Smooth muscle cell (in vitro differentiated cells): ENCODE measurements around the gene NETO2. TPM values are rescaled to one million over a fixed set of nuclear protein-coding genes. Genes with fewer than 3 reads are reported as not detected.
A peak's percentile ranks its signal among the peaks of the same experiment; 100 is the strongest.

Source experiments
- DNase-seq: peaks from one replicate; lab custom pipeline; 2025; ENCODE audit not compliant: unreplicated experiment; lab: John Stamatoyannopoulos, UW
- H2AFZ ChIP-seq: fragments of 200-600 bp; sonication (generic); 2 replicates; pipeline ENCODE4 v1.6.0; 2016; ENCODE audit warnings: antibody characterized with exemption, low read depth, mild to moderate bottlenecking
- H3F3A ChIP-seq: fragments of 200-600 bp; sonication (generic); 2 replicates; pipeline ENCODE4 v1.6.0; 2017; ENCODE audit warnings: antibody characterized with exemption, low read depth
- H3K27ac ChIP-seq: fragments of 200-600 bp; sonication (generic); 2 replicates; pipeline ENCODE4 v1.5.1; 2016; ENCODE audit warnings: low read depth, mild to moderate bottlenecking
- H3K27me3 ChIP-seq: fragments of 200-600 bp; sonication (generic); 2 replicates; pipeline ENCODE4 v1.6.1; 2016; ENCODE audit warnings: low read depth, mild to moderate bottlenecking
- H3K36me3 ChIP-seq: fragments of 200-600 bp; sonication (generic); 2 replicates; pipeline ENCODE4 v1.5.1; 2016; ENCODE audit warnings: low read depth
- H3K4me1 ChIP-seq: fragments of 200-600 bp; sonication (generic); 2 replicates; pipeline ENCODE4 v1.5.1; 2016; ENCODE audit warnings: low read depth
- H3K4me2 ChIP-seq: fragments of 200-600 bp; sonication (generic); 2 replicates; pipeline ENCODE4 v1.6.0; 2016; ENCODE audit warnings: mild to moderate bottlenecking
- H3K4me3 ChIP-seq: fragments of 200-600 bp; sonication (generic); 2 replicates; pipeline ENCODE4 v1.5.1; 2016; ENCODE audit warnings: mild to moderate bottlenecking
- H3K79me2 ChIP-seq: fragments of 200-600 bp; sonication (generic); 2 replicates; pipeline ENCODE4 v1.6.0; 2016; ENCODE audit warnings: low read depth, mild to moderate bottlenecking
- H3K9ac ChIP-seq: fragments of 200-600 bp; sonication (generic); 2 replicates; pipeline ENCODE4 v1.6.0; 2016; ENCODE audit warnings: low read depth
- H3K9me3 ChIP-seq: fragments of 200-600 bp; sonication (generic); replicated peaks from 2 replicates; pipeline ENCODE4 v1.5.1; 2016; ENCODE audit warnings: low read depth
- H4K20me1 ChIP-seq: fragments of 200-600 bp; sonication (generic); 2 replicates; pipeline ENCODE4 v1.6.0; 2016; ENCODE audit warnings: low read depth
- WGBS: methylation state at CpG from one replicate; pipeline ENCODE4 v1.1.7; 2016; ENCODE audit warnings: low lambda C conversion rate; 5-methylcytosine and 5-hydroxymethylcytosine counted together
- polyA plus RNA-seq: library from polyadenylated mRNA; unstranded; fragments of >200 nt; fragmentation: Nextera tagmentation; extraction: Ambion mirVana; gene quantifications from 2 replicates; pipeline ENCODE4 v1.2.1, GENCODE V29; 2016
- total RNA-seq: library from RNA; depleted of rRNA; stranded (reverse); fragments of >200 nt; gene quantifications from 2 replicates; pipeline ENCODE4 v1.2.3, GENCODE V29; 2014
- TF ChIP-seq, protein P1 (sequence below): fragments of 200-600 bp; sonication (generic); IDR thresholded peaks from 2 replicates; pipeline ENCODE4 v1.5.1; 2017; ENCODE audit warnings: borderline replicate concordance, mild to moderate bottlenecking, antibody characterized with exemption; ENCODE audit not compliant: insufficient read depth, poor library complexity, severe bottlenecking

The NETO2 gene
- total and polyA plus RNA-seq, 2 experiments from 2014 or later: 12.7 to 23.5 TPM

DNA sequence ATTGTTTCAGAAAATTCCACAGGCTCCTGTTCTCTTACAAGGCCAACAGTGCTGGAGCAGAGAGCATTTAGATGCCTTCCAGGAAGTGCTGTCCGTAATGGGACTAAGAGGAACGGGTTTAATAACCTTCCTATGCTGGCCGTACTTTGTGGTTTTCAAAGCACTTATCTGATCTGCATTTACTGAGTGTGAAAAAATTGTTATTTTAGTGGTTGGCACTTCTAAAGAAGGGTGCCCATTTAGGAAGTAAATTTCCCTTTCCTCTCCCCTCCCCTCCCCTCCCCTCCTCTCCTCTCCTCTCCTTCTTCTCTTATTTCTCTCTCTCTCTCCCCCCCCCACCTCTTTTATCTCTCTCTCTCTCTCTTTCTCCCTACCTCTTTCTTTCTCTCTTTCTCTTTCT lies 98.3 kb downstream of the NETO2 start:
- WGBS: 25% methylated on average over 3 of the region's 3 CpGs
- TF ChIP-seq, protein P1, sequence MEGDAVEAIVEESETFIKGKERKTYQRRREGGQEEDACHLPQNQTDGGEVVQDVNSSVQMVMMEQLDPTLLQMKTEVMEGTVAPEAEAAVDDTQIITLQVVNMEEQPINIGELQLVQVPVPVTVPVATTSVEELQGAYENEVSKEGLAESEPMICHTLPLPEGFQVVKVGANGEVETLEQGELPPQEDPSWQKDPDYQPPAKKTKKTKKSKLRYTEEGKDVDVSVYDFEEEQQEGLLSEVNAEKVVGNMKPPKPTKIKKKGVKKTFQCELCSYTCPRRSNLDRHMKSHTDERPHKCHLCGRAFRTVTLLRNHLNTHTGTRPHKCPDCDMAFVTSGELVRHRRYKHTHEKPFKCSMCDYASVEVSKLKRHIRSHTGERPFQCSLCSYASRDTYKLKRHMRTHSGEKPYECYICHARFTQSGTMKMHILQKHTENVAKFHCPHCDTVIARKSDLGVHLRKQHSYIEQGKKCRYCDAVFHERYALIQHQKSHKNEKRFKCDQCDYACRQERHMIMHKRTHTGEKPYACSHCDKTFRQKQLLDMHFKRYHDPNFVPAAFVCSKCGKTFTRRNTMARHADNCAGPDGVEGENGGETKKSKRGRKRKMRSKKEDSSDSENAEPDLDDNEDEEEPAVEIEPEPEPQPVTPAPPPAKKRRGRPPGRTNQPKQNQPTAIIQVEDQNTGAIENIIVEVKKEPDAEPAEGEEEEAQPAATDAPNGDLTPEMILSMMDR: no peak
- Histone ChIP-seq H3K27ac (no peak overlapping the region), H3K4me3 (no peak overlapping the region), H2AFZ (peak overlapping the region; percentile 54), H3F3A (no peaks in the 10 kb centered on the region), H3K4me1 (peaks cover 4% of the 10 kb centered on the region), H3K27me3 (no peaks in the 10 kb centered on the region), H3K4me2 (no peak overlapping the region), H3K36me3 (no peaks in the 10 kb centered on the region), H3K79me2 (no peaks in the 10 kb centered on the region), H3K9me3 (no peaks in the 10 kb centered on the region), H4K20me1 (no peaks in the 10 kb centered on the region), H3K9ac (no peak overlapping the region)
- no peak for DNase-seq

- peak overlapping the region; percentile 54 for H2AFZ ChIP-seq
- no peak for DNase-seq
These were observed 98.7 kb downstream of the NETO2 start for GRCh38 chr16:47045023-47045422.

GRCh38 chr16:47043970-47044684 lies 99.6 kb downstream of the NETO2 start:
- no peaks in the 10 kb centered on the region for H3K27me3 ChIP-seq
- DNase-seq: no peak
- no peak overlapping the region for H2AFZ ChIP-seq
- H3K9me3 ChIP-seq: no peaks in the 10 kb centered on the region
- TF ChIP-seq, protein P1: no peak
- no peaks in the 10 kb centered on the region for H3F3A ChIP-seq
- no peak overlapping the region for H3K4me2 ChIP-seq
- no peaks in the 10 kb centered on the region for H4K20me1 ChIP-seq
- no peak overlapping the region for H3K9ac ChIP-seq
- H3K4me1 ChIP-seq: peaks cover 4% of the 10 kb centered on the region
- H3K4me3 ChIP-seq: no peak overlapping the region
- no peaks in the 10 kb centered on the region for H3K36me3 ChIP-seq
- no peaks in the 10 kb centered on the region for H3K79me2 ChIP-seq
- WGBS: 95% methylated on average over 8 of the region's 8 CpGs
- H3K27ac ChIP-seq: no peak overlapping the region

More at GRCh38 chr16:47045023-47045422, 98.7 kb downstream of the NETO2 start:
- Histone ChIP-seq H4K20me1 (no peaks in the 10 kb centered on the region), H3K36me3 (no peaks in the 10 kb centered on the region), H3K4me2 (no peak overlapping the region), H3K9ac (no peak overlapping the region), H3K4me3 (no peak overlapping the region), H3K27me3 (no peaks in the 10 kb centered on the region), H3K4me1 (peaks cover 4% of the 10 kb centered on the region), H3F3A (no peaks in the 10 kb centered on the region), H3K27ac (no peak overlapping the region), H3K79me2 (no peaks in the 10 kb centered on the region), H3K9me3 (no peaks in the 10 kb centered on the region)
- TF ChIP-seq, protein P1: no peak
- WGBS: 65% methylated on average over 8 of the region's 8 CpGs

DNA sequence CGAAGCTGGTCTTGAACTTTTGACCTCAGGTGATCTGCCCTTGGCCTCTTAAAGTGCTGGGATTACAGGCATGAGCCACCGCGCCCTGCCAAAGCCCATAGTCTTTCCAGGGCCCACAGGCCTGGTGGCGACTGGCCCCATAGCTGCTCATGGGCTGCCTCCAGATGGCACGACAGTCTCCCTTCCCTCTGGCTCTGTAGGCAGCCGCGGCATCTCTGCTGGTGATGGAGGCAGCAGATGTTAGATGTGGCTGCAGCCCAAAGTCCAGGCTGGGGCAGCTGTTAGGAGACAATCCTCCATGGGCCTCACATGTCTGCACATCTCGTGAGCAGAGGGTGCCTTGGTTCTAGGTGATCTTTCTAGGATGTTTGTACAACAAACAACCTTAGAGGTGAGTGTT lies 100.5 kb downstream of the NETO2 start:
- H3K79me2 ChIP-seq: no peaks in the 10 kb centered on the region
- H3K27me3 ChIP-seq: no peaks in the 10 kb centered on the region
- no peak overlapping the region for H3K27ac ChIP-seq
- H3K9ac ChIP-seq: no peak overlapping the region
- no peaks in the 10 kb centered on the region for H3K9me3 ChIP-seq
- H2AFZ ChIP-seq: no peak overlapping the region
- no peaks in the 10 kb centered on the region for H3F3A ChIP-seq
- WGBS: 95% methylated on average over 8 of the region's 8 CpGs
- H3K4me3 ChIP-seq: no peak overlapping the region
- TF ChIP-seq, protein P1: no peak
- no peak for DNase-seq
- H3K4me2 ChIP-seq: no peak overlapping the region
- peaks cover 4% of the 10 kb centered on the region for H3K4me1 ChIP-seq
- no peaks in the 10 kb centered on the region for H4K20me1 ChIP-seq
- no peaks in the 10 kb centered on the region for H3K36me3 ChIP-seq
